MM.1S (cell line): ENCODE measurements around the gene RBKS.

Experiments
- EZH2phosphoT487 ChIP-seq: fragments of 300-600 bp; sonication (generic); IDR thresholded peaks from 2 replicates; pipeline ENCODE4 v1.6.1; 2018; ENCODE audit warnings: antibody characterized with exemption, low read length
- TF ChIP-seq, protein P1 (sequence below): fragments of 300-600 bp; sonication (generic); IDR thresholded peaks from 2 replicates; pipeline ENCODE4 v1.5.1; 2016; ENCODE audit warnings: antibody characterized with exemption, low read length, mixed read lengths

DNA sequence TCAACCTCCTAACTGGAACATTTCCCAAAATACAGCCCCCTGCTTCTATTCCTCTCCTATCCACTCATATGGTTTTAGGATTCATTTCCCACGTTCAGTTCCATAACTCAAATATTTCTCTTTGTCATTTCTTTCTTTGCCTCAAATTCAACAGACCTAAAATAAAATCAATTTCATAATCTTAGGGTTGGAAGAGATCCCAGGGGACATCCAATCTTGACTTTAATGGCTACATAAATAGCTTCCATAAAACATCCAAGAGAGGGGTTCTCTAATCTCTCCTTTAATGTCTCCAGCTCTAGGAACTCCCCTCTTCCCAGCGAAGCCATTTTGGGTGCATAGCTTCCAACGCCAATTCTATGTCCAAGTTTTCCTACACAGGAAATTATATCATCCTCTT, 33.8 kb downstream of the RBKS start:
- TF ChIP-seq, protein P1, sequence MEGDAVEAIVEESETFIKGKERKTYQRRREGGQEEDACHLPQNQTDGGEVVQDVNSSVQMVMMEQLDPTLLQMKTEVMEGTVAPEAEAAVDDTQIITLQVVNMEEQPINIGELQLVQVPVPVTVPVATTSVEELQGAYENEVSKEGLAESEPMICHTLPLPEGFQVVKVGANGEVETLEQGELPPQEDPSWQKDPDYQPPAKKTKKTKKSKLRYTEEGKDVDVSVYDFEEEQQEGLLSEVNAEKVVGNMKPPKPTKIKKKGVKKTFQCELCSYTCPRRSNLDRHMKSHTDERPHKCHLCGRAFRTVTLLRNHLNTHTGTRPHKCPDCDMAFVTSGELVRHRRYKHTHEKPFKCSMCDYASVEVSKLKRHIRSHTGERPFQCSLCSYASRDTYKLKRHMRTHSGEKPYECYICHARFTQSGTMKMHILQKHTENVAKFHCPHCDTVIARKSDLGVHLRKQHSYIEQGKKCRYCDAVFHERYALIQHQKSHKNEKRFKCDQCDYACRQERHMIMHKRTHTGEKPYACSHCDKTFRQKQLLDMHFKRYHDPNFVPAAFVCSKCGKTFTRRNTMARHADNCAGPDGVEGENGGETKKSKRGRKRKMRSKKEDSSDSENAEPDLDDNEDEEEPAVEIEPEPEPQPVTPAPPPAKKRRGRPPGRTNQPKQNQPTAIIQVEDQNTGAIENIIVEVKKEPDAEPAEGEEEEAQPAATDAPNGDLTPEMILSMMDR: no peak
- no peak for TF ChIP-seq EZH2phosphoT487
